OCI-LY1 (cell line): ENCODE data around the gene RBM25.

Experiments
- H2AFZ ChIP-seq: fragments of 200-600 bp; sonication (generic), shearing (Covaris generic); 2 replicates; pipeline ENCODE4 v1.6.0; 2014; ENCODE audit warnings: antibody characterized with exemption, mild to moderate bottlenecking, low read length
- H3F3A ChIP-seq: fragments of 200-600 bp; sonication (generic), shearing (Covaris generic); 2 replicates; pipeline ENCODE4 v1.6.0; 2014; ENCODE audit warnings: mild to moderate bottlenecking, antibody characterized with exemption, low read length, moderate library complexity; ENCODE audit not compliant: insufficient read depth
- H3K27ac ChIP-seq: fragments of 200-600 bp; sonication (generic); 2 replicates; pipeline ENCODE4 v1.5.1; 2014; ENCODE audit warnings: low read length, mixed run types, mild to moderate bottlenecking, low read depth; ENCODE audit not compliant: poor library complexity, severe bottlenecking
- H3K27me3 ChIP-seq: fragments of 200-600 bp; sonication (generic); 2 replicates; pipeline ENCODE4 v1.6.0; 2014; ENCODE audit warnings: antibody characterized with exemption, mild to moderate bottlenecking, low read length, moderate library complexity; ENCODE audit not compliant: insufficient read depth
- H3K36me3 ChIP-seq: fragments of 200-600 bp; sonication (generic); 2 replicates; pipeline ENCODE4 v1.6.1; 2014; ENCODE audit warnings: mild to moderate bottlenecking, antibody characterized with exemption, low read length, moderate library complexity, mixed read lengths; ENCODE audit not compliant: insufficient read depth
- H3K4me1 ChIP-seq: fragments of 200-600 bp; sonication (generic); 2 replicates; pipeline ENCODE4 v1.5.1; 2014; ENCODE audit warnings: mild to moderate bottlenecking, low read length, moderate library complexity; ENCODE audit not compliant: insufficient read depth, severe bottlenecking
- H3K4me2 ChIP-seq: fragments of 200-600 bp; sonication (generic), shearing (Covaris generic); 2 replicates; pipeline ENCODE4 v1.6.1; 2014; ENCODE audit warnings: low read length
- H3K4me3 ChIP-seq: fragments of 200-600 bp; sonication (generic); 2 replicates; pipeline ENCODE4 v1.5.1; 2014; ENCODE audit warnings: low read length, low read depth, mild to moderate bottlenecking, mixed read lengths; ENCODE audit not compliant: poor library complexity, severe bottlenecking
- H3K79me2 ChIP-seq: fragments of 200-600 bp; shearing (Covaris generic); 2 replicates; pipeline ENCODE4 v1.6.1; 2016; ENCODE audit warnings: mixed run types, low read length, mixed read lengths; ENCODE audit not compliant: insufficient read depth
- H3K9ac ChIP-seq: fragments of 200-600 bp; sonication (generic), shearing (Covaris generic); 2 replicates; pipeline ENCODE4 v1.6.1; 2014; ENCODE audit warnings: mild to moderate bottlenecking, low read length, mixed read lengths
- H3K9me2 ChIP-seq: fragments of 200-600 bp; sonication (generic), shearing (Covaris generic); 2 replicates; pipeline ENCODE4 v1.6.1; 2014; ENCODE audit warnings: low read depth, mild to moderate bottlenecking, low read length, mixed read lengths
- H3K9me3 ChIP-seq: fragments of 200-600 bp; shearing (Covaris generic); 2 replicates; pipeline ENCODE4 v1.6.1; 2014; ENCODE audit warnings: low read length, mixed read lengths
- H4K20me1 ChIP-seq: fragments of 200-600 bp; sonication (generic), shearing (Covaris generic); 2 replicates; pipeline ENCODE4 v1.6.0; 2016; ENCODE audit warnings: mild to moderate bottlenecking, low read length; ENCODE audit not compliant: insufficient read depth
- EZH2 ChIP-seq: fragments of 200-600 bp; sonication (generic), shearing (Covaris generic); IDR thresholded peaks from 2 replicates; pipeline ENCODE4 v1.8.0; 2017; ENCODE audit warnings: borderline replicate concordance, mixed run types, mild to moderate bottlenecking, antibody characterized with exemption, low read length, moderate library complexity, mixed read lengths
- TF ChIP-seq, protein P1 (sequence below): fragments of 200-600 bp; sonication (generic), shearing (Covaris generic); IDR thresholded peaks from 2 replicates; pipeline ENCODE4 v1.5.1; 2017; ENCODE audit warnings: mild to moderate bottlenecking, antibody characterized with exemption, low read length, moderate library complexity, mixed read lengths

The RBM25 gene

GRCh38 chr14:73143003-73143402 is 84.7 kb downstream of the RBM25 start:
- Histone ChIP-seq H3K9me3 (no peaks in the 10 kb centered on the region), H4K20me1 (no peaks in the 10 kb centered on the region), H3K36me3 (peaks cover 8% of the 10 kb centered on the region; the same call in 1 of the 2 replicates), H3K9ac (no peak overlapping the region), H2AFZ (no peak overlapping the region), H3K4me3 (no peak overlapping the region), H3K4me1 (peaks cover 5% of the 10 kb centered on the region), H3F3A (no peaks in the 10 kb centered on the region), H3K79me2 (peaks cover 60% of the 10 kb centered on the region), H3K4me2 (no peak overlapping the region), H3K9me2 (no peaks in the 10 kb centered on the region), H3K27me3 (no peaks in the 10 kb centered on the region), H3K27ac (no peak overlapping the region)
- TF ChIP-seq, protein P1, sequence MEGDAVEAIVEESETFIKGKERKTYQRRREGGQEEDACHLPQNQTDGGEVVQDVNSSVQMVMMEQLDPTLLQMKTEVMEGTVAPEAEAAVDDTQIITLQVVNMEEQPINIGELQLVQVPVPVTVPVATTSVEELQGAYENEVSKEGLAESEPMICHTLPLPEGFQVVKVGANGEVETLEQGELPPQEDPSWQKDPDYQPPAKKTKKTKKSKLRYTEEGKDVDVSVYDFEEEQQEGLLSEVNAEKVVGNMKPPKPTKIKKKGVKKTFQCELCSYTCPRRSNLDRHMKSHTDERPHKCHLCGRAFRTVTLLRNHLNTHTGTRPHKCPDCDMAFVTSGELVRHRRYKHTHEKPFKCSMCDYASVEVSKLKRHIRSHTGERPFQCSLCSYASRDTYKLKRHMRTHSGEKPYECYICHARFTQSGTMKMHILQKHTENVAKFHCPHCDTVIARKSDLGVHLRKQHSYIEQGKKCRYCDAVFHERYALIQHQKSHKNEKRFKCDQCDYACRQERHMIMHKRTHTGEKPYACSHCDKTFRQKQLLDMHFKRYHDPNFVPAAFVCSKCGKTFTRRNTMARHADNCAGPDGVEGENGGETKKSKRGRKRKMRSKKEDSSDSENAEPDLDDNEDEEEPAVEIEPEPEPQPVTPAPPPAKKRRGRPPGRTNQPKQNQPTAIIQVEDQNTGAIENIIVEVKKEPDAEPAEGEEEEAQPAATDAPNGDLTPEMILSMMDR: no peak
- no peak for TF ChIP-seq EZH2

DNA sequence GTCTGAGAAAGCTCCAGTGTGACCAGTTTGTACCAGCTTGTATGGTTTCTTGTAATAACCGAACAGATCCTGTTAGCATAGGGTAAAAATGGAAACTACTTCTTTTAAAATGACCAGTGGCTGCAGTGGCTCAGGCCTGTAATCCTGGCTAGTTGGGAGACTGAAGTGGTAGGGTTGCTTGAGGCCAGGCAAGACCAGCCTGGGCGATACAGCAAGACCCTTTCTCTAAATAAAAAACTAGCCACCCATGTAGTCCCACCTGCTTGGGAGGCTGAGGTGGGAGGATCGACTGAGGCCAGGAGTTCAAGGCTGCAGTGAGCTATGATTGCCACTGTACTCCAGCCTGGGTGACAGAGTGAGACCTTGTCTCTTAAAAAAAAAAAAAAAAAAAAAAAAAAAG is 85.3 kb downstream of the RBM25 start:
- Histone ChIP-seq H4K20me1 (no peaks in the 10 kb centered on the region), H3K4me1 (peaks cover 5% of the 10 kb centered on the region), H3K79me2 (peaks cover 60% of the 10 kb centered on the region), H3K9me3 (no peaks in the 10 kb centered on the region), H3K9ac (no peak overlapping the region), H3K36me3 (peaks cover 14% of the 10 kb centered on the region; the same call in 1 of the 2 replicates), H3K4me3 (no peak overlapping the region), H3K27ac (no peak overlapping the region), H3K4me2 (no peak overlapping the region), H3F3A (no peaks in the 10 kb centered on the region), H2AFZ (no peak overlapping the region), H3K9me2 (no peaks in the 10 kb centered on the region), H3K27me3 (no peaks in the 10 kb centered on the region)
- no peak for TF ChIP-seq EZH2
- TF ChIP-seq, protein P1: no peak

- H3K36me3 ChIP-seq: peaks cover 29% of the 10 kb centered on the region
- no peak overlapping the region for H3K9ac ChIP-seq
- no peaks in the 10 kb centered on the region for H3K9me2 ChIP-seq
- H4K20me1 ChIP-seq: no peaks in the 10 kb centered on the region
- H3K4me2 ChIP-seq: no peak overlapping the region
- H3K4me3 ChIP-seq: no peak overlapping the region
- H3K4me1 ChIP-seq: peaks cover 5% of the 10 kb centered on the region
- peaks cover 50% of the 10 kb centered on the region for H3K79me2 ChIP-seq
- TF ChIP-seq, protein P1: no peak
- TF ChIP-seq EZH2: no peak
- no peaks in the 10 kb centered on the region for H3F3A ChIP-seq
- no peaks in the 10 kb centered on the region for H3K9me3 ChIP-seq
- no peaks in the 10 kb centered on the region for H3K27me3 ChIP-seq
- no peak overlapping the region for H2AFZ ChIP-seq
- no peak overlapping the region for H3K27ac ChIP-seq
Observed at GRCh38 chr14:73145371-73145770, 87.0 kb downstream of the RBM25 start.
